Measurements from ENCODE around the gene YIPF5. TPM values are rescaled to one million over a fixed set of nuclear protein-coding genes. Genes with fewer than 3 reads are reported as not detected.
A peak's percentile ranks its signal among the peaks of the same experiment; 100 is the strongest.

YIPF5 gene
- polyA plus RNA-seq: 66.3 to 83.9 TPM (median 77.9 TPM) in 3 replicates
- 10.7 TPM for polyA plus RNA-seq (2011; ENCODE audit: low read depth)
- 29.4 and 55.1 TPM in 2 replicates for polyA plus RNA-seq (2011; cell fraction: cytosol; rRNA removed)
- 63.8 and 83.5 TPM in 2 replicates for polyA plus RNA-seq (2011; cell fraction: nucleus; rRNA removed)
- polyA plus RNA-seq (2012; ENCODE audit: low replicate concordance): 37.0 and 52.5 TPM in 2 replicates
- 21.8 to 84.0 TPM (median 67.9 TPM) in 3 replicates for polyA minus RNA-seq
- polyA minus RNA-seq (2011; cell fraction: cytosol; rRNA and poly(A)+ RNA removed): 28.6 TPM
- polyA minus RNA-seq (2011; cell fraction: nucleus; rRNA and poly(A)+ RNA removed): 27.6 and 63.0 TPM in 2 replicates

- H3K4me2 ChIP-seq (ENCODE audit: control insufficient read depth, extremely low read depth, insufficient read depth, low read depth, low read length): peak within 1 kb of the TSS; percentile 97
- FAIRE-seq: peak; percentile 100
Observed at GRCh38 chr5:144170276-144171024, at the start of gene YIPF5, which contains the start of gene KCTD16. Gene YIPF5, minus strand, starts transcription at chr5:144170659. Its CDS starts 704 bp downstream, at chr5:144169955. Gene KCTD16, plus strand, starts transcription at chr5:144170873.

GRCh38 chr5:144219869-144220268 lies 49.4 kb upstream of the YIPF5 start:
- Histone ChIP-seq H3K4me3 (ENCODE audit: control insufficient read depth in 2 of 3, extremely low read depth in 1 of 3, insufficient read depth in 2 of 3, low read depth in 1 of 3, low read length in 3 of 3) (no peak overlapping the region), H2AFZ (ENCODE audit: control insufficient read depth, low read length) (no peak overlapping the region), H3K9me1 (ENCODE audit: control insufficient read depth, extremely low read depth, insufficient read depth, low read length) (no peaks in the 10 kb centered on the region), H3K36me3 (ENCODE audit: control insufficient read depth in 2 of 2, extremely low read depth in 1 of 2, insufficient read depth in 2 of 2, low read length in 2 of 2) (no peaks in the 10 kb centered on the region), H3K27ac (ENCODE audit: control insufficient read depth, insufficient read depth, low read length) (no peak overlapping the region), H3K79me2 (ENCODE audit: control insufficient read depth, insufficient read depth, low read length) (no peaks in the 10 kb centered on the region), H3K4me2 (ENCODE audit: control insufficient read depth, extremely low read depth, insufficient read depth, low read depth, low read length) (no peak overlapping the region), H3K9ac (ENCODE audit: control insufficient read depth, extremely low read depth, insufficient read depth, low read length) (no peak overlapping the region), H3K9me3 (ENCODE audit: control insufficient read depth, low read depth, low read length) (no peaks in the 10 kb centered on the region), H3K27me3 (ENCODE audit: control insufficient read depth, extremely low read depth, insufficient read depth, low read length) (peaks cover 3% of the 10 kb centered on the region), H4K20me1 (ENCODE audit: control insufficient read depth, extremely low read depth, insufficient read depth, low read length) (no peaks in the 10 kb centered on the region), H3K4me1 (ENCODE audit: control insufficient read depth, extremely low read depth, insufficient read depth, low read length) (no peaks in the 10 kb centered on the region)
- FAIRE-seq (no peak), DNase-seq (ENCODE audit: low read depth, low spot score) (no peak)
- no peak for TF ChIP-seq EZH2 (IDR thresholded peaks at IDR 0.05; ENCODE audit: low read length)
- no peak for TF ChIP-seq CTCF (optimal IDR thresholded peaks at IDR 0.05 in 1 of 3, IDR thresholded peaks at IDR 0.05 in 1 of 3, conservative IDR thresholded peaks at IDR 0.05 in 1 of 3; ENCODE audit: extremely low read depth in 1 of 3, insufficient read depth in 2 of 3, low read length in 3 of 3)
- dilution Hi-C loops (cut with MboI; ENCODE audit: extremely low pct_ligation_motif_present, low sequenced_read_pairs): no loop called here

More at GRCh38 chr5:144170276-144171024, at the start of gene YIPF5, which contains the start of gene KCTD16:
- no peaks in the 10 kb centered on the region for H4K20me1 ChIP-seq (ENCODE audit: control insufficient read depth, extremely low read depth, insufficient read depth, low read length)
- peak within 1 kb of the TSS; percentile 54 to 84 (median 79) for H3K4me3 ChIP-seq (ENCODE audit: control insufficient read depth in 2 of 3, extremely low read depth in 1 of 3, insufficient read depth in 2 of 3, low read depth in 1 of 3, low read length in 3 of 3)
- H3K9me1 ChIP-seq (ENCODE audit: control insufficient read depth, extremely low read depth, insufficient read depth, low read length): no peaks in the 10 kb centered on the region
- no peaks in the 10 kb centered on the region for H3K9me3 ChIP-seq (ENCODE audit: control insufficient read depth, low read depth, low read length)
- no peak for TF ChIP-seq EZH2 (IDR thresholded peaks at IDR 0.05; ENCODE audit: low read length)
- TF ChIP-seq CTCF (optimal IDR thresholded peaks at IDR 0.05 in 1 of 3, IDR thresholded peaks at IDR 0.05 in 1 of 3, conservative IDR thresholded peaks at IDR 0.05 in 1 of 3; ENCODE audit: extremely low read depth in 1 of 3, insufficient read depth in 2 of 3, low read length in 3 of 3): no peak
- no peaks in the 10 kb centered on the region for H3K27me3 ChIP-seq (ENCODE audit: control insufficient read depth, extremely low read depth, insufficient read depth, low read length)
- H3K79me2 ChIP-seq (ENCODE audit: control insufficient read depth, insufficient read depth, low read length): peaks cover 42% of the 10 kb centered on the region
- peaks cover 18% of the 10 kb centered on the region for H3K4me1 ChIP-seq (ENCODE audit: control insufficient read depth, extremely low read depth, insufficient read depth, low read length)
- dilution Hi-C loops (cut with MboI; ENCODE audit: extremely low pct_ligation_motif_present, low sequenced_read_pairs): no loop called here
- H3K27ac ChIP-seq (ENCODE audit: control insufficient read depth, insufficient read depth, low read length): peak within 1 kb of the TSS; percentile 85
- H2AFZ ChIP-seq (ENCODE audit: control insufficient read depth, low read length): peak within 1 kb of the TSS; percentile 97
- H3K36me3 ChIP-seq (ENCODE audit: control insufficient read depth in 2 of 2, extremely low read depth in 1 of 2, insufficient read depth in 2 of 2, low read length in 2 of 2): peaks cover 3 to 5% of the 10 kb centered on the region in 2 experiments
- H3K9ac ChIP-seq (ENCODE audit: control insufficient read depth, extremely low read depth, insufficient read depth, low read length): peak within 1 kb of the TSS; percentile 94
- DNase-seq (ENCODE audit: low read depth, low spot score): peak; percentile 80

Data from keratinocyte (primary cell).